ENCODE results near the gene ASCC1. TPM values are rescaled to one million over a fixed set of nuclear protein-coding genes. Genes with fewer than 3 reads are reported as not detected.
"Not testable (repeated sequence)": the region's sequence is repeated elsewhere in the genome, so short reads cannot be mapped to it uniquely, and the experiment has no call there.

ASCC1 gene
- total and polyA plus RNA-seq, 7 experiments from 2014 or later: 19.4 to 33.1 (median 24.4) TPM

DNA sequence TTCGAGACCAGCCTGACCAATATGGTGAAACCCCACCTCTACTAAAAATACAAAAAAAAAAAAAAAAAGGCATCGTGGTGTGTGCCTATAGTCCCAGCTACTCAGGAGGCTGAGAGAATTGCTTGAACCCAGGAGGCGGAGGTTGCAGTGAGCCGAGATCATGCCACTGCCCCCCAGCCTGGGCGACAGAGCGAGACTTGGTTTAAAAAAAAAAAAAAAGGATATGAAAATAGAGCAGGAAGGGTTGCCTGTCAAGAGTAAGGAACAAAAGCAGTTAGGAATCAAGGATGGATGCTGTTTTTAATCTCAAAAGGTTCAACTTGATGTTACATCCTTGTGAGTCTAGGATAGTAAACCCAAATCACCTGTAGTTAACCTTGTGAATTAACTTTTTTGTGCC, 11.8 kb upstream of the ASCC1 start:
- H3K36me3 ChIP-seq (ENCODE audit: control insufficient read depth in 2 of 3, insufficient read depth in 3 of 3, low read length in 3 of 3): peaks cover 0 to 31% (median 9%) of the 10 kb centered on the region in 3 experiments
- H3K27me3 Mint-ChIP-seq: no peaks in the 10 kb centered on the region
- CTCF ChIA-PET: interaction anchor here (1.9 kb wide), 1 partner anchor 12 kb away, joined by 8 read pairs; the partner anchor contains the start of genes ANAPC16 and ASCC1
- peak overlapping the region; percentile 42 for H3K27ac ChIP-seq (ENCODE audit: low read depth, low read length)
- H3K36me3 Mint-ChIP-seq: peaks cover 6 to 33% (median 17%) of the 10 kb centered on the region in 5 donors
- H3K27me3 ChIP-seq (ENCODE audit: control insufficient read depth in 2 of 2, insufficient read depth in 2 of 2, low read length in 2 of 2): no peaks in the 10 kb centered on the region
- H3K4me1 ChIP-seq (ENCODE audit: control insufficient read depth in 2 of 2, insufficient read depth in 2 of 2, low read length in 2 of 2): peaks cover 10 to 50% of the 10 kb centered on the region in 2 donors
- H3K9me3 Mint-ChIP-seq: peaks cover 0 to 2% (median 0%) of the 10 kb centered on the region in 11 donors
- ATAC-seq (no peak), DNase-seq (no peak)
- no peak overlapping the region for H3K4me3 ChIP-seq (ENCODE audit: low read length)
- no peaks in the 10 kb centered on the region for H3K9me3 ChIP-seq (ENCODE audit: control insufficient read depth in 2 of 3, low read length in 3 of 3)
- H3K4me1 Mint-ChIP-seq: peaks cover 44 to 66% (median 56%) of the 10 kb centered on the region in 7 donors
- intact Hi-C loops (cut with micrococcal nuclease): no loop called here
- POLR2A ChIA-PET: interaction anchor here (0.9 to 3.1 kb wide), 4 partner anchors 10 to 33 kb away, joined by 3 to 21 read pairs (median 4); no protein-coding TSS in a partner anchor
- peak overlapping the region in 4 of 10 donors; percentile 2 to 52 (median 12) for H3K4me3 Mint-ChIP-seq
- H3K27ac Mint-ChIP-seq: peak overlapping the region in 8 of 9 donors; percentile 33 to 80 (median 55)

GRCh38 chr10:72226418-72227027, 10.4 kb upstream of the ASCC1 start:
- DNase-seq: no peak
- H3K27ac ChIP-seq (ENCODE audit: low read depth, low read length): peak overlapping the region; percentile 26
- H3K36me3 ChIP-seq (ENCODE audit: control insufficient read depth in 2 of 3, insufficient read depth in 3 of 3, low read length in 3 of 3): peaks cover 0 to 26% (median 8%) of the 10 kb centered on the region in 3 experiments
- Mint-ChIP-seq H3K27me3 (no peaks in the 10 kb centered on the region), H3K27ac (peak overlapping the region; percentile 35 to 90 (median 71)), H3K4me3 (peak overlapping the region in 8 of 10 donors; percentile 32 to 60 (median 42)), H3K36me3 (peaks cover 6 to 32% (median 19%) of the 10 kb centered on the region in 5 donors), H3K9me3 (peaks cover 0 to 2% (median 0%) of the 10 kb centered on the region in 11 donors), H3K4me1 (peaks cover 48 to 71% (median 59%) of the 10 kb centered on the region in 7 donors)
- intact Hi-C loops (cut with micrococcal nuclease): no loop called here
- no peaks in the 10 kb centered on the region for H3K9me3 ChIP-seq (ENCODE audit: control insufficient read depth in 2 of 3, low read length in 3 of 3)
- peaks cover 10 to 56% of the 10 kb centered on the region in 2 donors for H3K4me1 ChIP-seq (ENCODE audit: control insufficient read depth in 2 of 2, insufficient read depth in 2 of 2, low read length in 2 of 2)
- H3K27me3 ChIP-seq (ENCODE audit: control insufficient read depth in 2 of 2, insufficient read depth in 2 of 2, low read length in 2 of 2): no peaks in the 10 kb centered on the region
- no peak overlapping the region for H3K4me3 ChIP-seq (ENCODE audit: low read length)
- ChIA-PET CTCF (interaction anchor here (0.6 to 1.2 kb wide), 4 partner anchors 54 to 331 kb away, joined by 3 to 6 read pairs (median 4); no protein-coding TSS in a partner anchor), POLR2A (interaction anchor here (0.6 to 1.9 kb wide), 5 partner anchors 10 to 240 kb away, joined by 3 to 8 read pairs (median 3); partner anchors contain the start of gene ASCC1)
- ATAC-seq: no peak

DNA sequence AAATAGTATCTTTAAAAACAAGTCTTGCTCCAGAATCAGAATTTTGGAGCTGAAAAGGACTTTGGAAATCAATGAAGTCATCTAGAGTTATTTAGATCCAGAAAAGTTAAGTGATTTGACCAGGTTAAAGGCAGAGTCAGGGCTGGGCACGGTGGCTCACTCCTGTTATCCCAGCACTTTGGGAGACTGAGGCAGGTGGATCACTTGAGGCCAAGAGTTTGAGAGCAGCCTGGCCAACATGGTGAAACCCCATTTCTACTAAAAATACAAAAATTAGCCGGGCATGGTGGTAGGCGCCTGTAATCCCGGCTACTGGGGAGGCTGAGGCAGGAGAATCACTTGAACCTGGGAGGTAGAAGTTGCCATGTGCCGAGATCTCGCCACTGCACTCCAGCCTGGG, 8.1 kb upstream of the ASCC1 start:
- Mint-ChIP-seq H3K4me1 (peaks cover 41 to 68% (median 57%) of the 10 kb centered on the region in 7 donors), H3K27ac (peak overlapping the region in 8 of 9 donors; percentile 2 to 85 (median 60)), H3K4me3 (peak overlapping the region in 4 of 10 donors; percentile 12 to 81 (median 48)), H3K36me3 (peaks cover 0 to 21% (median 8%) of the 10 kb centered on the region in 5 donors)
- DNase-seq; H3K9me3 ChIP-seq (ENCODE audit: control insufficient read depth in 2 of 3, low read length in 3 of 3); H3K4me3 ChIP-seq (ENCODE audit: low read length); H3K27me3 Mint-ChIP-seq; H3K27me3 ChIP-seq (ENCODE audit: control insufficient read depth in 2 of 2, insufficient read depth in 2 of 2, low read length in 2 of 2); intact Hi-C loops (cut with micrococcal nuclease); ATAC-seq; H3K9me3 Mint-ChIP-seq: not testable (repeated sequence)
- Histone ChIP-seq H3K36me3 (ENCODE audit: control insufficient read depth in 2 of 3, insufficient read depth in 3 of 3, low read length in 3 of 3) (peaks cover 0 to 19% (median 8%) of the 10 kb centered on the region in 3 experiments), H3K27ac (ENCODE audit: low read depth, low read length) (peak overlapping the region; percentile 43), H3K4me1 (ENCODE audit: control insufficient read depth in 2 of 2, insufficient read depth in 2 of 2, low read length in 2 of 2) (peaks cover 10 to 49% of the 10 kb centered on the region in 2 donors)
- ChIA-PET CTCF (interaction anchor here (0.8 to 2.5 kb wide), 8 partner anchors 18 to 328 kb away, joined by 3 to 12 read pairs (median 4); no protein-coding TSS in a partner anchor), POLR2A (interaction anchor here (0.6 to 1.4 kb wide), 7 partner anchors 12 to 175 kb away, joined by 3 to 6 read pairs (median 3); no protein-coding TSS in a partner anchor)

DNA sequence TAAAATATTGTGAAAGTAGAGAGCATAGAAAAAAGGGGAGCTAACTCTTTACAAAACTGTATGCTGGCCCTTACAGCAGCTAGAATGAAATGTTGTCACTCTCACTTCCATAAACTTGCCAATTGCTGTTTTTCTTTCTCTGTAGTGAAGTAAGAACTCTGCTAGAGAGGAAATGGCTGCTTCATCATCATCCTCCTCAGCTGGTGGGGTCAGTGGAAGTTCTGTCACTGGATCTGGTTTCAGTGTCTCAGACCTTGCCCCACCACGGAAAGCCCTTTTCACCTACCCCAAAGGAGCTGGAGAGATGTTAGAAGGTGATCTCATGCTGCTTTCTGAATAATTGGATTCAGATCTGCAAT, 7.6 kb upstream of the ASCC1 start:
- Histone ChIP-seq H3K4me1 (ENCODE audit: control insufficient read depth in 2 of 2, insufficient read depth in 2 of 2, low read length in 2 of 2) (peaks cover 9 to 48% of the 10 kb centered on the region in 2 donors), H3K27ac (ENCODE audit: low read depth, low read length) (peak overlapping the region; percentile 43), H3K9me3 (ENCODE audit: control insufficient read depth in 2 of 3, low read length in 3 of 3) (no peaks in the 10 kb centered on the region), H3K4me3 (ENCODE audit: low read length) (no peak overlapping the region), H3K27me3 (ENCODE audit: control insufficient read depth in 2 of 2, insufficient read depth in 2 of 2, low read length in 2 of 2) (no peaks in the 10 kb centered on the region), H3K36me3 (ENCODE audit: control insufficient read depth in 2 of 3, insufficient read depth in 3 of 3, low read length in 3 of 3) (peaks cover 0 to 18% (median 7%) of the 10 kb centered on the region in 3 experiments)
- CTCF ChIA-PET: interaction anchor here (0.8 to 2.5 kb wide), 9 partner anchors 11 to 327 kb away, joined by 3 to 12 read pairs (median 4); no protein-coding TSS in a partner anchor
- Mint-ChIP-seq H3K4me1 (peaks cover 43 to 68% (median 57%) of the 10 kb centered on the region in 7 donors), H3K27ac (peak overlapping the region; percentile 35 to 89 (median 72)), H3K9me3 (no peaks in the 10 kb centered on the region), H3K4me3 (peak overlapping the region in 8 of 10 donors; percentile 43 to 81 (median 56)), H3K27me3 (no peaks in the 10 kb centered on the region), H3K36me3 (peaks cover 0 to 24% (median 11%) of the 10 kb centered on the region in 5 donors)
- POLR2A ChIA-PET: interaction anchor here (0.6 to 1.4 kb wide), 7 partner anchors 12 to 174 kb away, joined by 3 to 6 read pairs (median 3); no protein-coding TSS in a partner anchor
- DNase-seq (no peak), ATAC-seq (peak; percentile 37)
- intact Hi-C loops (cut with micrococcal nuclease): loop anchor here (1.0 to 2.0 kb wide), 6 partner anchors 91 to 327 kb away; no protein-coding TSS in a partner anchor

DNA sequence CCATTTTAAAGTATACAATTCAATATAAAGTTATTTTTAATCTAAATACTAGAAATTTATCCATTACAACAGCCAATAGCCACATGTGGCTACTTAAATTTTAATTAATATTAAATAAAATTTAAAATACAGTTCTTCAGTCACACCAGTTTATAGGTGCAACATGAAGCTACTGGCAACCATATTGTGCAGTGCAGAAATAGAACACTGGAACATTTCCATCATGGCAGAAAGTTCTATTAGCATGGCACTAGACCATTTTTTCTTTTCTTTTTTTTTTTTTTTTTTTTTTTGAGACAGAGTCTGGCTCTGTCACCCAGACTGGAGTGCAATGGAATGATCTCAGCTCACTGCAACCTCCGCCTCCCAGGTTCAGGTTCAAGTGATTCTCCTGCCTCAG, 5.2 kb upstream of the ASCC1 start:
- H3K4me1 Mint-ChIP-seq: peaks cover 32 to 65% (median 47%) of the 10 kb centered on the region in 7 donors
- H3K36me3 ChIP-seq (ENCODE audit: control insufficient read depth in 2 of 3, insufficient read depth in 3 of 3, low read length in 3 of 3): peaks cover 0 to 18% (median 4%) of the 10 kb centered on the region in 3 experiments
- peaks cover 0 to 21% (median 11%) of the 10 kb centered on the region in 5 donors for H3K36me3 Mint-ChIP-seq
- intact Hi-C loops (cut with micrococcal nuclease): no loop called here
- H3K4me3 ChIP-seq (ENCODE audit: low read length): no peak overlapping the region
- DNase-seq (no peak), ATAC-seq (no peak)
- H3K27me3 ChIP-seq (ENCODE audit: control insufficient read depth in 2 of 2, insufficient read depth in 2 of 2, low read length in 2 of 2): no peaks in the 10 kb centered on the region
- H3K27ac Mint-ChIP-seq: peak overlapping the region in 1 of 9 donors; percentile 56
- H3K27ac ChIP-seq (ENCODE audit: low read depth, low read length): no peak overlapping the region
- peaks cover 13 to 50% of the 10 kb centered on the region in 2 donors for H3K4me1 ChIP-seq (ENCODE audit: control insufficient read depth in 2 of 2, insufficient read depth in 2 of 2, low read length in 2 of 2)
- H3K9me3 ChIP-seq (ENCODE audit: control insufficient read depth in 2 of 3, low read length in 3 of 3): no peaks in the 10 kb centered on the region
- ChIA-PET CTCF (interaction anchor here (0.6 to 3.0 kb wide), 11 partner anchors 24 to 325 kb away, joined by 3 to 28 read pairs (median 5); partner anchors contain the start of gene DDIT4), POLR2A (interaction anchor here (0.5 to 1.0 kb wide), 8 partner anchors 8 to 171 kb away, joined by 3 to 9 read pairs (median 3); no protein-coding TSS in a partner anchor)
- H3K27me3 Mint-ChIP-seq: no peaks in the 10 kb centered on the region
- H3K9me3 Mint-ChIP-seq: no peaks in the 10 kb centered on the region
- no peak overlapping the region for H3K4me3 Mint-ChIP-seq

- ATAC-seq: no peak
- no peak for DNase-seq
- Mint-ChIP-seq H3K4me1 (peaks cover 30 to 65% (median 48%) of the 10 kb centered on the region in 7 donors), H3K27me3 (no peaks in the 10 kb centered on the region), H3K36me3 (peaks cover 0 to 21% (median 13%) of the 10 kb centered on the region in 5 donors), H3K4me3 (peak overlapping the region in 5 of 10 donors; percentile 16 to 97 (median 23)), H3K9me3 (peaks cover 0 to 5% (median 0%) of the 10 kb centered on the region in 11 donors), H3K27ac (peak overlapping the region in 6 of 9 donors; percentile 22 to 98 (median 61))
- H3K4me3 ChIP-seq (ENCODE audit: low read length): no peak overlapping the region
- CTCF ChIA-PET: interaction anchor here (0.6 to 3.0 kb wide), 9 partner anchors 25 to 172 kb away, joined by 3 to 28 read pairs (median 3); no protein-coding TSS in a partner anchor
- H3K36me3 ChIP-seq (ENCODE audit: control insufficient read depth in 2 of 3, insufficient read depth in 3 of 3, low read length in 3 of 3): peaks cover 0 to 18% (median 4%) of the 10 kb centered on the region in 3 experiments
- H3K27ac ChIP-seq (ENCODE audit: low read depth, low read length): no peak overlapping the region
- peaks cover 13 to 50% of the 10 kb centered on the region in 2 donors for H3K4me1 ChIP-seq (ENCODE audit: control insufficient read depth in 2 of 2, insufficient read depth in 2 of 2, low read length in 2 of 2)
- H3K9me3 ChIP-seq (ENCODE audit: control insufficient read depth in 2 of 3, low read length in 3 of 3): no peaks in the 10 kb centered on the region
- POLR2A ChIA-PET: interaction anchor here (0.6 to 1.0 kb wide), 5 partner anchors 8 to 171 kb away, joined by 3 to 9 read pairs (median 4); no protein-coding TSS in a partner anchor
- no peaks in the 10 kb centered on the region for H3K27me3 ChIP-seq (ENCODE audit: control insufficient read depth in 2 of 2, insufficient read depth in 2 of 2, low read length in 2 of 2)
- intact Hi-C loops (cut with micrococcal nuclease): no loop called here
These were observed 4.6 kb upstream of the ASCC1 start for GRCh38 chr10:72220637-72221036.

All from naive thymus-derived CD4-positive, alpha-beta T cell (primary cell).